HG03060 (cell line): ENCODE results near the gene CRB3.

Source experiments
- ATAC-seq: cut with Tn5 transposase; IDR thresholded peaks from one replicate; pipeline ENCODE4 v1.9.1; 2021; ENCODE audit warnings: low read depth, moderate number of reproducible peaks; ENCODE audit not compliant: unreplicated experiment

The CRB3 gene

DNA sequence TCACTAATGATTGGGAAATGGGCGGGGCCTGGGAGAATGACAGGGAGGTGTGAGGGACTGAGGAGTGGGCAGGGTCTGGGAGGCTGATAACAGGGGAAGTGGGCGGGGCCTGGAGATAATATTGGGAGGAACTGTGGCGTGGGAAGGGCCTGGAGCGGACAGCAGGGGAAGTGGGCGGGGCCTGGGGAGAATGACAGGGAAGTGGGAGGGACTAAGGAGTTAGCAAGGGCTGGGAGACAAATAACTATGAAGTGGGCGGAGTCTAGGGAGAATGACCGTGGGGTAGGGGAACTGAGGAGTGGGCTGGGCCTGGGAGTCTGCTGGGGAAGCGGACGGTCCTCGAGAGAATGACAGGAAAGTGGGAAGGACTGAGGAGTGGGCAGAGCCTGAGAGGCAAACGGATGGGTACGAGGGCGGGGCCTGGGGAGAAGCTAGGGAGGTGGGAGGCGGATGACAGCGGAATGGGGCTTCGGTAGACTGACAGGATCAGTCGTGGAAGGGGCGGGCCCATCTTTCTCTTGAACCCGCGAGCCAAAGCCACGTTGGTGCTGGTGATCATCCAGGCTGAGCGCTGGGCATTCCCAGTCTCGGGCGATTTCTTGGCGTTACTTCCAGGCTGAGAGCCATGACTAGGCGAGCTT is 52.1 kb downstream of the CRB3 start:
- no peak for ATAC-seq
